ENCODE measurements around the gene C2orf72. TPM values are rescaled to one million over a fixed set of nuclear protein-coding genes. Genes with fewer than 3 reads are reported as not detected.

C2orf72 gene
- total and polyA plus RNA-seq, 2 experiments from 2014 or later, result 5.3 to 5.4 TPM

- H3K9me3 ChIP-seq (ENCODE audit: low read depth), result no peaks in the 10 kb centered on the region
- no peak for TF ChIP-seq CTCF (IDR thresholded peaks at IDR 0.05; ENCODE audit: low read depth, low read length)
- no peaks in the 10 kb centered on the region for H3K36me3 ChIP-seq
- H3K4me3 ChIP-seq, result no peak overlapping the region
- H3K4me1 ChIP-seq (ENCODE audit: low read depth), result no peaks in the 10 kb centered on the region
- no peaks in the 10 kb centered on the region for H3K27me3 ChIP-seq
- DNase-seq (ENCODE audit: low read depth in 1 of 2, low spot score in 1 of 2), result no peak
- H3K27ac ChIP-seq, result no peak overlapping the region
These were observed 23.5 kb upstream of the C2orf72 start for GRCh38 chr2:231013820-231014219.

GRCh38 chr2:231015478-231015877 lies 21.8 kb upstream of the C2orf72 start:
- no peak for DNase-seq (ENCODE audit: low read depth in 1 of 2, low spot score in 1 of 2)
- H3K27ac ChIP-seq, result no peak overlapping the region
- no peaks in the 10 kb centered on the region for H3K9me3 ChIP-seq (ENCODE audit: low read depth)
- no peak for TF ChIP-seq CTCF (IDR thresholded peaks at IDR 0.05; ENCODE audit: low read depth, low read length)
- H3K4me1 ChIP-seq (ENCODE audit: low read depth), result no peaks in the 10 kb centered on the region
- H3K36me3 ChIP-seq, result no peaks in the 10 kb centered on the region
- no peaks in the 10 kb centered on the region for H3K27me3 ChIP-seq
- H3K4me3 ChIP-seq, result no peak overlapping the region

GRCh38 chr2:231015926-231016325 lies 21.4 kb upstream of the C2orf72 start:
- Histone ChIP-seq H3K27me3 (no peaks in the 10 kb centered on the region), H3K27ac (no peak overlapping the region), H3K4me1 (ENCODE audit: low read depth) (no peaks in the 10 kb centered on the region), H3K36me3 (no peaks in the 10 kb centered on the region), H3K4me3 (no peak overlapping the region), H3K9me3 (ENCODE audit: low read depth) (no peaks in the 10 kb centered on the region)
- no peak for TF ChIP-seq CTCF (IDR thresholded peaks at IDR 0.05; ENCODE audit: low read depth, low read length)
- DNase-seq (ENCODE audit: low read depth in 1 of 2, low spot score in 1 of 2), result no peak

- Histone ChIP-seq H3K4me1 (ENCODE audit: low read depth) (no peaks in the 10 kb centered on the region), H3K4me3 (no peak overlapping the region), H3K9me3 (ENCODE audit: low read depth) (no peaks in the 10 kb centered on the region), H3K36me3 (no peaks in the 10 kb centered on the region), H3K27me3 (no peaks in the 10 kb centered on the region), H3K27ac (no peak overlapping the region)
- peak in 1 of 2 donors; percentile 26 for DNase-seq (ENCODE audit: low read depth in 1 of 2, low spot score in 1 of 2)
- no peak for TF ChIP-seq CTCF (IDR thresholded peaks at IDR 0.05; ENCODE audit: low read depth, low read length)
These were observed 20.6 kb upstream of the C2orf72 start for GRCh38 chr2:231016566-231017230.

- Histone ChIP-seq H3K9me3 (ENCODE audit: low read depth) (no peaks in the 10 kb centered on the region), H3K4me1 (ENCODE audit: low read depth) (no peaks in the 10 kb centered on the region), H3K27me3 (no peaks in the 10 kb centered on the region), H3K27ac (no peak overlapping the region), H3K36me3 (no peaks in the 10 kb centered on the region), H3K4me3 (no peak overlapping the region)
- DNase-seq (ENCODE audit: low read depth in 1 of 2, low spot score in 1 of 2), result no peak
- no peak for TF ChIP-seq CTCF (IDR thresholded peaks at IDR 0.05; ENCODE audit: low read depth, low read length)
These were observed 20.1 kb upstream of the C2orf72 start for GRCh38 chr2:231017231-231017598.

Data from cardiac muscle cell (in vitro differentiated cells and primary cell).